DND-41 (cell line): ENCODE results near the gene ZNF28.

ENCODE experiments used
- ATAC-seq: fragments of 200-7000 bp; cut with Tn5 transposase; 3 replicates; pipeline ENCODE4 v1.9.1; 2021; ENCODE audit warnings: low read depth; ENCODE audit not compliant: insufficient read depth
- DNase-seq: peaks from one replicate; pipeline ENCODE4 v3.0.0-alpha.2; 2020
- H2AFZ ChIP-seq: 2 replicates; pipeline ENCODE4 v1.6.0; 2012; ENCODE audit warnings: low read depth, low read length
- H3K27ac ChIP-seq: 2 replicates; pipeline ENCODE4 v1.5.1; 2012; ENCODE audit warnings: low read length, inconsistent platforms
- H3K27me3 ChIP-seq: fragments of 200-600 bp; sonication (generic); 2 replicates; pipeline ENCODE4 v1.6.0; 2012; ENCODE audit warnings: low read length, mild to moderate bottlenecking, inconsistent platforms; ENCODE audit not compliant: insufficient read depth, poor library complexity
- H3K36me3 ChIP-seq: 2 replicates; pipeline ENCODE4 v1.5.1; 2012; ENCODE audit warnings: low read length, inconsistent platforms; ENCODE audit not compliant: insufficient read depth
- H3K4me1 ChIP-seq: 2 replicates; pipeline ENCODE4 v1.5.1; 2012; ENCODE audit warnings: mild to moderate bottlenecking, low read length; ENCODE audit not compliant: insufficient read depth
- H3K4me2 ChIP-seq: 2 replicates; pipeline ENCODE4 v1.6.0; 2012; ENCODE audit warnings: mild to moderate bottlenecking, moderate library complexity, low read length, inconsistent platforms; ENCODE audit not compliant: insufficient read depth
- H3K4me3 ChIP-seq, 2 experiments: fragments of 200-600 bp in 1 of 2; shearing (Covaris generic) in 1 of 2; 2 replicates each; pipeline ENCODE4 v1.5.1; 2012 to 2016; ENCODE audit warnings: inconsistent platforms in 2 of 2, low read length in 2 of 2, mild to moderate bottlenecking in 2 of 2, low read depth in 1 of 2, moderate library complexity in 1 of 2
- H3K79me2 ChIP-seq: 2 replicates; pipeline ENCODE4 v1.6.0; 2012; ENCODE audit warnings: low read length, inconsistent platforms; ENCODE audit not compliant: insufficient read depth
- H3K9ac ChIP-seq: 2 replicates; pipeline ENCODE4 v1.6.0; 2012; ENCODE audit warnings: low read depth, mild to moderate bottlenecking, inconsistent platforms, low read length, moderate library complexity
- H3K9me3 ChIP-seq: 2 replicates; pipeline ENCODE4 v1.5.1; 2012; ENCODE audit warnings: low read length, moderate library complexity, mild to moderate bottlenecking, inconsistent platforms; ENCODE audit not compliant: insufficient read depth, severe bottlenecking
- H4K20me1 ChIP-seq: 2 replicates; pipeline ENCODE4 v1.6.0; 2012; ENCODE audit warnings: low read length; ENCODE audit not compliant: insufficient read depth
- EZH2 ChIP-seq: IDR thresholded peaks from 3 replicates; pipeline ENCODE4 v1.6.1; 2012; ENCODE audit warnings: borderline replicate concordance, low read depth, mild to moderate bottlenecking, moderate library complexity, low read length, inconsistent platforms; ENCODE audit not compliant: severe bottlenecking
- TF ChIP-seq, protein P1 (sequence below): IDR thresholded peaks from 2 replicates; pipeline ENCODE4 v1.5.1; 2012; ENCODE audit warnings: borderline replicate concordance, low read length, moderate library complexity, mild to moderate bottlenecking; ENCODE audit not compliant: poor library complexity, severe bottlenecking; ENCODE audit errors: extremely low read depth

The ZNF28 gene

DNA sequence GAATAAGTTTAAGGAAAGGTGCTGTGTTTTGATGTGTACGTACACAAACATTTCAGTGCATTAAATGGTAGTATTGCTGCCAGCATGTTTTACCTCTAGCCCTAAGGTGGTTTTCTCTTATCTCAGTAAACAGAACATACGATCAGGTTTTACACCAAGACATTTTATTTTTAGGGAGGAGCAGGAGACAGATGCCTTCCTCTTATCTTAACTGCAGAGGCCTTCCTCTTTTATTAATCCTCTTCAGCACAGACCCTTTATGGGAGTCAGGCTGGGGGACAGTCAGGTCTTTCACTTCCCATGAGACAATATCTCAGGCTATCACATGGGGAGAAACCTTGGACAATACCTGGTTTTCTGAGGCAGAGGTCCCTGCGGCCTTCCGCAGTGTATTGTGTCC lies 71.7 kb downstream of the ZNF28 start:
- Histone ChIP-seq H3K79me2 (no peaks in the 10 kb centered on the region), H3K4me2 (no peak overlapping the region)
- TF ChIP-seq, protein P1, sequence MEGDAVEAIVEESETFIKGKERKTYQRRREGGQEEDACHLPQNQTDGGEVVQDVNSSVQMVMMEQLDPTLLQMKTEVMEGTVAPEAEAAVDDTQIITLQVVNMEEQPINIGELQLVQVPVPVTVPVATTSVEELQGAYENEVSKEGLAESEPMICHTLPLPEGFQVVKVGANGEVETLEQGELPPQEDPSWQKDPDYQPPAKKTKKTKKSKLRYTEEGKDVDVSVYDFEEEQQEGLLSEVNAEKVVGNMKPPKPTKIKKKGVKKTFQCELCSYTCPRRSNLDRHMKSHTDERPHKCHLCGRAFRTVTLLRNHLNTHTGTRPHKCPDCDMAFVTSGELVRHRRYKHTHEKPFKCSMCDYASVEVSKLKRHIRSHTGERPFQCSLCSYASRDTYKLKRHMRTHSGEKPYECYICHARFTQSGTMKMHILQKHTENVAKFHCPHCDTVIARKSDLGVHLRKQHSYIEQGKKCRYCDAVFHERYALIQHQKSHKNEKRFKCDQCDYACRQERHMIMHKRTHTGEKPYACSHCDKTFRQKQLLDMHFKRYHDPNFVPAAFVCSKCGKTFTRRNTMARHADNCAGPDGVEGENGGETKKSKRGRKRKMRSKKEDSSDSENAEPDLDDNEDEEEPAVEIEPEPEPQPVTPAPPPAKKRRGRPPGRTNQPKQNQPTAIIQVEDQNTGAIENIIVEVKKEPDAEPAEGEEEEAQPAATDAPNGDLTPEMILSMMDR: no peak
- TF ChIP-seq EZH2: no peak

DNA sequence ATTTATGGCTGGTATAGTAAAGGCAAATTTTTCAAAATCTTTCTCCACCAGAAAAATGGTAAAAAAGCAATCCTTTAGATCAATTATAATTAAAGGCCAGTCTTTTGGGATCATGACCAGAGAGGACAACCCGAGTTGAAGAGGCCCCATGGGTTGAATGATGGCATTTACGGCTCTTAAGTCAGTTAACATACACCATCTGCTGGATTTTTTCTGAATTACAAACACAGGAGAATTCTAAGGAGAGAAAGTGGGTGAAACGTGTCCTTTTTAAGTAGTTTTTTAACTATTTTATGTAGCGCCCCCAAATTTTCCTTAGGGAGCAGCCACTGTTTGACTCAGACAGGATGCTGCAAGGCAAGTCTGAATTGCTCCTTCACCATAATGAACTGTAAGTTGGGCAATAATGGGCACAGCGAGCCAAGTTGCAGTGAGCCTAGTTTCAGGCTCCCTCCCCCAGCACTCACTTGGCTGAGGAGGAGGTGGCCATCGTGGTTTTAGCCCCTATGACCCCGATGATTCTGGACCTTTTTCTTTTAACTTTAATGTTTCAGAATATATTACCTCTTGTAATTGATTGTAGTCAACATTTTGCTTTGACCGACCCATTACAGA lies 73.0 kb downstream of the ZNF28 start:
- Histone ChIP-seq H3K4me2 (no peak overlapping the region), H3K9ac (no peak overlapping the region), H2AFZ (no peak overlapping the region), H3K4me3 (no peak overlapping the region), H3K9me3 (no peaks in the 10 kb centered on the region), H3K27ac (no peak overlapping the region), H4K20me1 (no peaks in the 10 kb centered on the region), H3K27me3 (no peaks in the 10 kb centered on the region), H3K79me2 (no peaks in the 10 kb centered on the region), H3K4me1 (no peaks in the 10 kb centered on the region), H3K36me3 (no peaks in the 10 kb centered on the region)
- ATAC-seq: no peak
- DNase-seq: no peak
- no peak for TF ChIP-seq EZH2
- TF ChIP-seq, protein P1: peak; percentile 46

More for the DNA sequence above, 71.7 kb downstream of the ZNF28 start:
- no peaks in the 10 kb centered on the region for H3K9me3 ChIP-seq
- H3K4me3 ChIP-seq: no peak overlapping the region
- H3K36me3 ChIP-seq: no peaks in the 10 kb centered on the region
- no peak for ATAC-seq
- DNase-seq: no peak
- no peaks in the 10 kb centered on the region for H3K27me3 ChIP-seq
- no peaks in the 10 kb centered on the region for H4K20me1 ChIP-seq
- H3K4me1 ChIP-seq: no peaks in the 10 kb centered on the region
- H3K9ac ChIP-seq: no peak overlapping the region
- H3K27ac ChIP-seq: no peak overlapping the region
- no peak overlapping the region for H2AFZ ChIP-seq
